Glomerular endothelial cell (primary cell): Measurements from ENCODE around the gene ACSL5. TPM values are rescaled to one million over a fixed set of nuclear protein-coding genes. Genes with fewer than 3 reads are reported as not detected.
A peak's percentile ranks its signal among the peaks of the same experiment; 100 is the strongest.
"Not testable (repeated sequence)": the region's sequence is repeated elsewhere in the genome, so short reads cannot be mapped to it uniquely, and the experiment has no call there.

ENCODE experiments used
- DNase-seq: peaks from one replicate; pipeline ENCODE4 v3.0.0-alpha.2; 2011; ENCODE audit warnings: low read depth, low spot score; ENCODE audit errors: extremely low read depth
- total RNA-seq: library from RNA; depleted of rRNA; stranded (reverse); fragments of >200 nt; gene quantifications from 2 replicates; pipeline ENCODE4 v1.2.3, GENCODE V29; 2015

The ACSL5 gene
- total RNA-seq, 1 donor from 2014 or later: 22.5 TPM

- not testable (repeated sequence) for DNase-seq
Measured at GRCh38 chr10:112406806-112407205, 32.9 kb downstream of the ACSL5 start.

GRCh38 chr10:112407696-112408095, 33.8 kb downstream of the ACSL5 start:
- DNase-seq: no peak

GRCh38 chr10:112409299-112409698, 35.4 kb downstream of the ACSL5 start:
- DNase-seq: no peak

GRCh38 chr10:112409755-112410154, 35.8 kb downstream of the ACSL5 start:
- no peak for DNase-seq

- no peak for DNase-seq
Measured at GRCh38 chr10:112412696-112413095, 38.8 kb downstream of the ACSL5 start.

- no peak for DNase-seq
Measured at GRCh38 chr10:112421731-112422130, 47.8 kb downstream of the ACSL5 start.

GRCh38 chr10:112424651-112425050, 50.7 kb downstream of the ACSL5 start:
- DNase-seq: no peak

GRCh38 chr10:112426111-112426510, 52.2 kb downstream of the ACSL5 start:
- DNase-seq: no peak

GRCh38 chr10:112429147-112429546, 55.2 kb downstream of the ACSL5 start:
- DNase-seq: no peak

- no peak for DNase-seq
Measured at GRCh38 chr10:112429654-112430230, 55.8 kb downstream of the ACSL5 start.

GRCh38 chr10:112433136-112433535, 59.2 kb downstream of the ACSL5 start:
- DNase-seq: no peak

GRCh38 chr10:112434988-112435619, 61.2 kb downstream of the ACSL5 start:
- DNase-seq: peak; percentile 36

GRCh38 chr10:112438356-112438755, 64.4 kb downstream of the ACSL5 start:
- DNase-seq: no peak

- DNase-seq: no peak
Measured at GRCh38 chr10:112441520-112441919, 67.6 kb downstream of the ACSL5 start.

GRCh38 chr10:112442063-112442462, 68.1 kb downstream of the ACSL5 start:
- DNase-seq: no peak

- no peak for DNase-seq
Measured at GRCh38 chr10:112446055-112446854, 72.3 kb downstream of the ACSL5 start.

- peak; percentile 51 for DNase-seq
Measured at GRCh38 chr10:112446855-112447619, 73.1 kb downstream of the ACSL5 start, which contains the start of the genes VTI1A and ZDHHC6. Gene VTI1A (plus strand): TSS chr10:112447215. CDS start chr10:112447374, 159 bp downstream. Gene ZDHHC6 (minus strand): TSS chr10:112446914. CDS start chr10:112445436, 1,478 bp downstream.

- no peak for DNase-seq
Measured at GRCh38 chr10:112447620-112447928, 73.7 kb downstream of the ACSL5 start.

- DNase-seq: no peak
Measured at GRCh38 chr10:112448888-112449287, 75.0 kb downstream of the ACSL5 start.

GRCh38 chr10:112454910-112455779, 81.2 kb downstream of the ACSL5 start:
- DNase-seq: no peak
